CD4-positive, alpha-beta T cell treated with Interleukin-15 for 1 hour (primary cell): ENCODE results near the gene YIF1A.

Experiments
- DNase-seq: peaks from one replicate; pipeline ENCODE4 v3.0.0-alpha.2; 2020

YIF1A gene, protein sequence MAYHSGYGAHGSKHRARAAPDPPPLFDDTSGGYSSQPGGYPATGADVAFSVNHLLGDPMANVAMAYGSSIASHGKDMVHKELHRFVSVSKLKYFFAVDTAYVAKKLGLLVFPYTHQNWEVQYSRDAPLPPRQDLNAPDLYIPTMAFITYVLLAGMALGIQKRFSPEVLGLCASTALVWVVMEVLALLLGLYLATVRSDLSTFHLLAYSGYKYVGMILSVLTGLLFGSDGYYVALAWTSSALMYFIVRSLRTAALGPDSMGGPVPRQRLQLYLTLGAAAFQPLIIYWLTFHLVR

DNA sequence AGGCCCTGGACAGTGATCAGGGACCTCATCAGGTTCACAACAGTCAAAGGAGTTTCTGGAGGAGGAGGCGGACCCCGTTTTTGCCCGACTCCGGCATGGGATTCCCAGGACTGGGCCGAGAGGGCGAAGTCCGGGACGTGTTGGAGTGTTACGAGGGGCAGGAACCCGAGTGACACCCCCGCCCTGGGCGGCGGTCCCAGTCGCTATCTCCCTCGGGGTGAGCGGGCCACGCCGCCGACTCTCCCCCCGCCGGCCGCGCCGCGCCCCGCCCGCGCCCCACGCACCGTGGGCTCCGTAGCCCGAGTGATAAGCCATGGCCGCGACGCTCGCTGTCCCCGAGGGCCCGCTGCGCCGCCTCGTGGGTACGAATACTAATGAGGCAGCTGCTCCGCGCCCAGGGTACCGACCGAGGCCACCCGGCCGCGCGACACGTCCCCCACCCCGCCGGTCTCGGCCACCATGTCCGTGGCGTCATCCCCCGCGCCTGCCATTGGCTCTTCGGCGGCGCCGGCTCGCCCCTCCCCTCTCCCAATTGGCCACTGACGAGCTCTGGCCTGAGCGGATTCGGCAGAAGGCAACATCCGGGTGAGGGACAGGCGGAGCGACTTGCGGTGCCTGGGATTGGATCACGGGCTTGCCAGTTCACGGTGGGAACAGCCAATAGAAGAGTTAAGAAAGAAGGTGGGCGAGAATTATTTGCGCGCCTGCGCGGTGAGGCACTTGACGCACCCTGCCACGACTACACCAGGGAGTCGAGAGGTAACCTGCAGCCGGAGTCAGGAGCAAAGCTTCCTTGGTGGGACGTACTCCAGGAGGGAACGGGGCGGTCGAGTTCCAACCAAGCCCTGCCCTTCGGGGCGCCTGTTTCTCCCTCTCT lies at the start of gene YIF1A:
TSS of gene YIF1A (minus strand) at position 473 of the 877 bp plus-strand sequence. CDS start at position 315, 158 bp downstream.
- DNase-seq = peak; percentile 100

DNA sequence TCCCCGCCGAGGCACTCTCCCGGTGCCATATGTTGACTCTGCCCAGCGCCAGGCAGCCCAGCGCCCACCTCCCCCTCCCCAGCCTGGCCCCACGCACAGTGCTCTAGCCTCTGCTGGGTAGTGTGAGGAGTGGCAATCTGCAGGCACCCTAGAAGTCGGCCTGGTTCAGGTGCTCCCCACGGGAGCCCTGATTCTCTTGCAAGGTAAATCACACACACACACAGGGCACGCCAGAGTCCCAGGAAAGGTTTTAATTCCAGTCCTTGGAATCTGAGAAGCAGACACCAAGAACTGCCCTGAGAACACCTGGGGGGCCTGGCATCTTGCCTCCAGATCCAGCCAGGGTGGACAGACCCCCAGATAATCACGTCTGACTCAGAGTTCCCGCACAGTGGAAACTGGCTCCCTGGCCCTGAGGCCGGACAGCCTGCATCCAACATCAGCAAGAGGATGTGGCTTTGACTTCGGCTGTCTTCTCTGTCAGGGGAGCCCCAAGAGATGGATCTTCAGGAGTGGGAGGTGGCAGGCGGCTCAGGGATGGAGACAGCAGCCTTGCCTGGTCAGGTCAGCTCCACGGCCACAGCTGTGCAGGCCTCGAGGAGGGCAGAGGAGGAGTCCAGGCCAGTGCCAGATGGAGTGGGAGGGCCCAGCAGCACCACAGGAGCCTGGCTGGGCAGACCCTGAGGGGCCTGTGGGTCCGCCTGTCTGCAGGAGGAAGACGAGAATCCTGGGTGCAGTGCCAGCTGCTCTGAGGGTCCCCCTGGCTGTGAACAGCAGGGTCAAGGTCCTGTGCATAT lies 48.4 kb upstream of the YIF1A start:
- no peak for DNase-seq

DNA sequence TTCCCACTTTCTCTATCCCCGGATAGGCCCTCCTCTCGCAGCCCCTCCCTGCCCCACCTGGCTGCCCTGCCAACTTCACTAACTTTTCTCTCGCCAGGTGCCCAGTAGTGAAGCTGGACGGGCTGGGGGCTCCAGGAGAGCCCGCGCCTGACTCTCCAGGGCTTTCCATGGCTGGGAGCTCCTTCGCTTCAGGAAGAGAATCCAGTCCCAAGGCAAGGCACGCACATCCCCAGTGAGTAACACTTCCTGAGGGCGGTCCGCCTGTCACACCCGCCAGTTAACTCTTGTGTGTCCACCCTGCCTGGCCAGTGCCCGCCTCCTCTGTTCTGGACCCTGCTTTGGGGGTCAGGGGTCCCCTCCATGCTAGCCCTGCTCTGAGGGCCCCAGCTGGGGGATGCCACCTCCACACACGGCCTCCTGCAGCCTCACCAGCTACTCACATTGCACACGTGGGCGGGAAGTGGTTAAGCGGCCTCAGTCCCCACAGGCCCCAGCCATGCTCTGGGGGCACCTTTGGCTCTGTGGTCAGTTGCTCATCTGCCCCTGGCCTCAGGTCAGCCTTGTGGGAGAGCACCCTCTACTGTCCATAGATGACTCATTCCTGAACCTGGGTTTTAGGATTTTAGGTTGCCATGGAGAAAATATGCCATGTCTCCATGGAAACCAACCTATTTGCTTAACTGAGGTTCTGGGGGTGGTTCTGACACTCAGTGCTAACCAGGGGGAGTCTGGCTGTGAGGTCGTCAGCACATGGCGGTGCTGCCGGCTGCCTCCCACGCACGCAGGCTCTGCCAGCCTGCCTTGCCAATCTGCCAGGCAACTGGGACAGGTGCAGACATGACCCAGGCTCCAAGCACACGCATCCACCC lies 47.5 kb upstream of the YIF1A start, which contains the start of gene RIN1:
TSS of gene RIN1 (minus strand) at position 201 of the 869 bp plus-strand sequence. CDS start at position 169, 32 bp downstream.
- peak; percentile 73 for DNase-seq

DNA sequence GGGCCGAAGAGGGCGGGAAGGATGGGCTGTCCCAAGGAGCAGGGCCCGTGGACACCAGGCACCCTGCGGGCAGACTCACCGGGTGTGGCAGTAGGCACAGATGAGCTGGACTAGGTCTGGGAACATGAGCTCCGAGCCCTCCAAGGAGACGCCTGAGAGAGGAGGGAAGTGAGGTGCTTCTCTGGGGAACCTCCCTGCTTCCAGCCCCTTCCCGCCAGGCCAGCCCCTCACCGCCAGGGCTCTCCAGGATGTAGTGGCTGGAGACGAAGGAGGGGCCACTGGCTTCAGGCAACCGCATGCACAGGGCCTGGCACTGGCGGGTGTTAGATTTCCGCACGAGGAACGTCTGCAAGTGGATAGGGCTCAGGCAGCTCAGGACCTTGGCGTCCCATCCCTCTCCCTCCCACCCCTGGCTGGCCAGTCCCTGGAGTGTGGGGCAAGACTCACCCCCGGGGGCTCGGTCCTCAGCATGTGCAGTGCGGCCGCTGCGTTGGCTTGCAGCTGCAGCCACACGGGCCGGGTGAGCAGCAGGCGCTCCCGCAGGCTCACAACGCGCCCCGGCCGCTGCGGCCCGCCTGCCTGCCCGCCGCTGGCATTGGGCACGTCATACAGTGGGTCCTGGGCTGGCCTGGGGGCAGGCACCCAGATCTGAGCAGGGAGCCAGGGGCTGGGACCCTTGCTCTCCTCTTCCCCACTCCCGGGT lies 46.7 kb upstream of the YIF1A start:
- no peak for DNase-seq

DNA sequence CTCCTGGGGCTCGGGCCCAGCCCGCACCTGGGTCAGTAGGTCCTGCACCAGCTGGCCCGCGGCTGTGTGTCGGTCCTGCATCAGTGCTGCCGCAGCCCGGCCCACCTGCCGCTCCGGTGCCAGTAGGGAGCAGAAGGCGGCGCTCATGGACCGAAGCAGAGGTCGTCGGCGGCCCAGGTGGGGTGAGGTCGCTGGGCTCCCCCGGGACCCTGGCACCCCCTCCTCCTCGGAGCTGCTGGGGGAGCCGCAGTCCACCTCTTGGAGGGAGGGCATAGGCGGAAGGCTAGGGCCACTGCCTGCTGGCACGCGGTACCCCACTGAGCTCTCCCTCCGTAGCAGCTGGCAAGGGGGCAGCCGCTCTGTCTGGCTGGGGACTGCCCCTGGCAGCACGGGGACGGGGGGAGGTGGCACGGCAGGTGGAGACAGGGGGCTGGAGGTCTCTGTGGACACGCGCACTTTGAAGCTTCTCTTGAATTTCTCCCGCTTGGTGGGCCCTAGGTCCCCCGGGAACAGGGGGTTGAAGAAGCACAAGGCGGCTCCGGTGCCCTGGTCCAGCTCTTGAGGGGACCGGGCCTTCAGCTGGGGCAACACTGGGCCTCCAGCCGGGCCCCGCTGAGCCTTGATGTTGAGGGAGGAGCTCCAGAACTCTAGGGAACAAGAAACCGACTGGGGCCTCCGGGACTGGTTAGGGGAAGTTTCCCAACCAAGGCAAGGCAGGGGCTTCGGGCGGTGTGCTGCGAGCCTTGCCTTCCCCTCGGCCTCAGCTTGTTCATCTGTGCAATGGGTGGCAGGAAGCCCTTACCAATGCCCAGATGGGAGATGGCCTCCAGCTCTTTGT lies 45.9 kb upstream of the YIF1A start:
- no peak for DNase-seq

DNA sequence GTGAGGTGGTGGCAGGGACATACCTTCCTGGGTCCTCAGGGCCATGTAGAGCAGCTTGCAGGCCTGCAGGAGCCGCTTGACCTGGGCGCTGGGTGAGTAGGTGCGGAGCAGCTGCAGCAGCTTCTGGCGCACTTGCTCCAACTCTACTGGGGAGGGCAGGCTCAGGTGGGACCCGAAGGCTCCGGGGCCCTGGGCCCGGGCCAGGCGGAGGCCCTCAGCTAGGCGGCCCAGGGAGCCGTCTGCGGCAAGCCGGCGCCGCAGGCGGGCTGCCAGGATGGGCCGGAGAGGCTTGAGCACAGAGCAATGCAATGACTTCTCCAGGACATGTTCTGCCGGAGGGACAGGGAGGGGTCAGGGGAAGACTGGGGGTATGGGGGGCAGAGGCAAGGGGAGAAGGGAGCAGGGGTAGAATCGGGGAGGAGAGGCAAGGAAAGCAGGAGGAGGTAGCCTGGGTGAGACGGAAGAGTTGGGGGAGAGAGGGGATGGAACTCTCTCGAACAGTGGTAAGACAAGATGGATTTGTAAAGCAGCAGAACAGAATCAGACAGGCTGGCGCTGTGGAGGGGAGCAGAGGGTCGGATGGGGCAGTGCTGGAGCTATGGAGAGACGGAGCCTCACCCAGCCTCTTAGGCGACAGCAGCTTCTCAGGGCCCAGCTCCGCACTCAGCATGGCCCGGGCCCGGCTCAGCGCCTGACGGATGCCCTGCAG lies 45.1 kb upstream of the YIF1A start:
- no peak for DNase-seq

DNA sequence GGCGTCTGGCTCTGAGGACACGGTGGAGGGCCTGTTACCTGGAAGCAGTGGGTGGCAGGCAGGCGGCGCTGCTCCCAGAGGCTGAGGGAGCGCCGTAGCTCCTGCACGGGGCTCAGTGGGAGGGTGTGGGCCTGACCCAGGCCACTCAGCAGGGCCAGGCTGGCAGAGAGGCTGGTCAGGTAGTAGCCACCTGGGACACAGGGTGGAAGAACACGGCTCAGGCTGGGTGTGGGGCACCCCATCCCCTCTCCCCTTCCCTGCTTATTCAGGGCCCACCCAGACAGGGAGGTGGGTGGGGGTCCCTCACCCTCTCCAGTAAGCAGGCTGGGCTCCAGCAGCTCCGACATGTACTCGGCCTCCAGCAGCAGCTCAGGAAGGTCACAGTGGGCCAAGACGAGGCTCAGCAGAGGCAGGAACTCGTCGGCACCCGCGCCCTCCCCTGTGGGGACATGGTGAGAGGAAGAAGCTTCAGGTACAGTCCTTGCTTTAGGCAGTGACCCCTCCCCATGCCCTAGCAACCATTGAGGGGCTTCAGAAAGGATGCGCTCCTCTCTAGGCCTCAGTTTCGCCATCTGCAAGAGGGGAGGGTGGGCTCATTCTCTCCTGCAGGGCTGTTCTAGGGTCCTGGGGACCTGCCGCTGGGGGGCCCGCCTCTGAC lies 44.4 kb upstream of the YIF1A start:
- no peak for DNase-seq

DNA sequence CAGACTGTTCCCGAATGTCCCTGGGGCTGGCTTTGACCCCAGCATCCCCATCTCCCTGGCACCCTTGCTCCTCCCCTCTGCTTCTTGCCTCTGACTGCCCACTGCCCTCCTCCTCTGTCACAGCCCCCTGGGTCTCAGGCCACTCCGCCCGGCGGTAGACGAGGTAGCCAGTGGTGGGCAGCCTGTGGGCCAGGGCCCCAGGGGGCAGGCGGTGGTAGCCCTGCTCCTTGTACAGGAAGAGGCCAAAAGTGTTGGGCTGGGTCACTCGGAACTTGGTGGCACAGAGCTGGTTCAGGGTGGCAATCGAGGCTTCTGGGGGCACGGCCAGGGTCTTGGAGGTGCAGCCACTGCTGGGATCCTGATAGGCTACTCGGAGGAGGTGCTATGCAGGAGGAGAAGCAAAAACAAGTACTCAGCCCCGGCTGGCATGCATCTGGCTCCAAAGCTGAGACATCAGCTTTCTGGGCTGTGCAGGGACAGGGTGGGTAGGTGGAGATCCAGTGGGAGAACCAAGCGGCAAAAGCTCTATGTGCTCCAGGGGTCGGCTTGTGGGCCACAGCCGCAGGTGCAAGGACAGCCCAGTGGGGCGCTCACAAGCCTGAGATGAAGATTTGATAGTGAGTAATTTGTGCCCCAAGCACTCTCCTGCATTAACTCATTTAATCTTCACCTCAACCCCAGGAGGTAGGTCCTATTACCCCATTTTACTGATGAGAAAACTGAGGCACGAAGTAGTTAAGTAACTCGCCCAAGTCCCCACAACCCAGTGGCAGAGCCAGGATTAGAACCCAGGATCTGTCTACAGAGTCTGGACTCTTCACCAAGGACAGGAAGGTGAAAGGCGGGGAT lies 43.7 kb upstream of the YIF1A start:
- DNase-seq = no peak

DNA sequence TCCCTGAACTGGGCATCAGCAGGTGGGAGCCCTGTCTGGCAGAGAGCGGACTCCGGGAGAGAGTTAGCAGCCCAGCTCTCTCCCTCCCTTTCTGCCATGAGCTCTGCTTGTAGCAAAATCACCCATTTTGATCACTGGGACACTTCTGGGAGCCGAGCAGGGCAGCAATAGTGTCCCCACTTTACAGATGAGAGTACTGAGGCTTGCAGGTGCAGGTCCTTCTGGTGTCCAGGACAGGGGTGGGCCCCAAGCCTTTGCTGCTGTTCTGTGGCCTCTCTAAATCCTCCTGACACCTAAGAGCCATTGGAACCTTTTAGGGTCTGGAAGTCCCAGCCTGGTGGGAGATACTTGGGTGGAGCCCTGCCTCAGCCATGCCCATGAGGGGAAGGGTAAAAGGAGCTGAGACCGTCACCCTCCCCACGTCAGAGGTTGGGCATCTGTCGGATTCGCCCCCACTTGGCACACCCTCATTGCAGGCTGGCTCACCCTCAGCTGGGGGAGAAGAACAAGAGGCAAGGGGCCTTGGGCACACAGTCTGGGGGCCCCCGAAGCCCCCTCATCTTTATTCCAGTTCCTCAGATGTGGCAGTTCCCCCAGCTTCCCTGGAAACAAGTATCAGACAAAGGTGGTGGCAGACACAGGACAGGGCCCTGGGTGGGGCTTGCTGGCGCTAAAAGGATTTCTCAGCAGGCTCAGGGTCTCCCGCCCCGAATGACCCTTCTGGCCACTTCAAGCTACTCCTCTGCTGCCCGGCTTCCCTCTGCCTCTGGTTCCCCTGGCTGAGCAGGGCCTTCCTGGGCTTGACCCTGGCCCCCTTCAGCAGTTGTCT lies 42.8 kb upstream of the YIF1A start:
- no peak for DNase-seq

DNA sequence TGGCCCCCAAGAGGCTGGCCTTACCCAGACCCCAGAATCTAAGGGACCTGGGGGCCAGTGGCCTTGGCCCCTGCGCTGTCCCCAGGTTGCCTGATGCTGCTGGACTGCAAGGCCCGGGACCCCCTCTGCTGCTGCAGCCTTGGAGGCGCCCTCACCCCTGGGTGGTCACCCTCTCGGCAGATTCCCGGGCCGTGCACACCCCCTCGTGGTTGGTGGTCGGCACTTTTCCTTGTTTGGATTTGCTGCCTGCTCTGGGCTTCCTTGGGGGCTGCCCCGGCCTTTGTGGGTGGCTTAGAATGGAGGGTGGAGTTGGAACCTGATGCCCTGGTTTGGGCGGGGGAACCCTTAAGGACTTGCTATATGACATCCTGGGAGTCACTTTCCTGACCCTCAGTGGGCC lies 42.0 kb upstream of the YIF1A start:
- DNase-seq = no peak

DNA sequence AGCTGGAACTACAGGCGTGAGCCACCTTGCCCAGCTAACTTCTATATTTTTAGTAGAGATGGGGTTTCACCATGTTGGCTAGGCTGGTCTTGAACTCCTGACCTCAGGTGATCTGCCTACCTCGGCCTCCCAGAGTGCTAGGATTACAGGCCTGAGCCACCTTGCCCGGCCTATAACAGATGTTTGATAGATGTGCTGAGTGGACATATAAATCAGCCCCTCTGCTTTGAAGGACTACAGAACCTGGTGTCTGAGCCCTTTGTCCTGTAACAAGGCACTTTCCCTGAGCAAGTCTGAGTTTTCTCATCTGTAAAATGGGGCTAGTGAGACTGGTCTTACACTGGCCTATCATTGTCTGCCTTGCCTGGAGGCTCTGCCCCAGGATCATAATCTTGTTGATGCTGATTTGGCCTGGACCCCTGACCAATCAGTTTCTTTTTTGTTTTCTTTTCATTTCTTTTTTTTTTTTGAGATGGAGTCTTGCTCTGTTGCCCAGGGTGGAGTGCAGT lies 40.3 kb upstream of the YIF1A start:
- no peak for DNase-seq

DNA sequence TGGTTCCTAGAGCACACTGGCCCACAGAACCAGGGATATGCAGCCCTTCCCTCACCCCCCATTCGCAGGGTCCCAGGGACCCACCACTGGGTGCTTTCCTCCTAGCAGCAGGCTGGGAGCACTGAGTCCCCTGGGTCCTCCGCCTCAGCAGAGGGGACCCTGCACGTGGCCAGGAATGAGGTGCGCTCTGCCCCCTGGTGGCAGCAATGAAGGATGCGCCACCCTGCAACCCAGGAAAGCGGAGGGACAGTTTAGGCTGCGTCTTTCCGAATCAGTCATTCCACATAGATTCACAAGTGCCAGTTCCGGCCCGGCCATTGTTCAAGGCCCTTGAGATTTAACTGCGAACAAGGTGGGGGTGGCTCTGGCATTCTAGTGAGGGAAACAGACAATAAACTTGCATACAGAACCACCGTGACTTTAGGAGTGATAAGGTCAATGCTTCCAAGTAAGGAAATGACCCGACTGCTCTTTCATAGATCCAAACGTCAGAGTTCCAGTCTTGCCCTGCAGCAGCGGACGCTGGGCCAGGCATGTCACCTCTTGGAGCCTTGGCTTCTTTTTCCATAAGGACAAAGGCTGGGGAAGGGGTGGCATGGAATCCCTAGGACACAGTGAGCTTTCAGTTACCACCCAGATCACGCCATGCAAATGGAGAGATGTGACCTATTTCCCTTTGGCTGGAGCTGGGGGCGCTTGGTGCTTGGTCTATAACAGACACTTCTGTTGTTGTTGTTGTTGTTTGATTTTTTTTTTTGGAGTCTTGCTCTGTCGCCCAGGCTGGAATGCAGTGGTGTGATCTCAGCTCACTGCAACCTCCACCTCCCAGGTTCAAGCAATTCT lies 39.6 kb upstream of the YIF1A start:
- peak; percentile 83 for DNase-seq

DNA sequence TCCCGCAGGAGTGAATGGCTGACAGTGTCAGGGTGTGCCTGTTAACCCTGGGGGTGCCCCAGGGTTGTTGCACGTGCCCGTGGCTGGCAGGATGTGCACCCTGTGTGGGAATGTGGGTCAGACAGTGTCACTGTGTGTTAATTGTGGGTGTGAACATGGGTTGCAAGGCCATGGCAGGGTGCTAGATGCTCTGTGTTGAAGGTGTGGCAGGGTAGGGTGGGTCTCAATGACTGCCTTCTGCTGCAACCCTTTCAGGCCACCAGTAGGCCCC lies 39.0 kb upstream of the YIF1A start:
- DNase-seq = peak; percentile 59

DNA sequence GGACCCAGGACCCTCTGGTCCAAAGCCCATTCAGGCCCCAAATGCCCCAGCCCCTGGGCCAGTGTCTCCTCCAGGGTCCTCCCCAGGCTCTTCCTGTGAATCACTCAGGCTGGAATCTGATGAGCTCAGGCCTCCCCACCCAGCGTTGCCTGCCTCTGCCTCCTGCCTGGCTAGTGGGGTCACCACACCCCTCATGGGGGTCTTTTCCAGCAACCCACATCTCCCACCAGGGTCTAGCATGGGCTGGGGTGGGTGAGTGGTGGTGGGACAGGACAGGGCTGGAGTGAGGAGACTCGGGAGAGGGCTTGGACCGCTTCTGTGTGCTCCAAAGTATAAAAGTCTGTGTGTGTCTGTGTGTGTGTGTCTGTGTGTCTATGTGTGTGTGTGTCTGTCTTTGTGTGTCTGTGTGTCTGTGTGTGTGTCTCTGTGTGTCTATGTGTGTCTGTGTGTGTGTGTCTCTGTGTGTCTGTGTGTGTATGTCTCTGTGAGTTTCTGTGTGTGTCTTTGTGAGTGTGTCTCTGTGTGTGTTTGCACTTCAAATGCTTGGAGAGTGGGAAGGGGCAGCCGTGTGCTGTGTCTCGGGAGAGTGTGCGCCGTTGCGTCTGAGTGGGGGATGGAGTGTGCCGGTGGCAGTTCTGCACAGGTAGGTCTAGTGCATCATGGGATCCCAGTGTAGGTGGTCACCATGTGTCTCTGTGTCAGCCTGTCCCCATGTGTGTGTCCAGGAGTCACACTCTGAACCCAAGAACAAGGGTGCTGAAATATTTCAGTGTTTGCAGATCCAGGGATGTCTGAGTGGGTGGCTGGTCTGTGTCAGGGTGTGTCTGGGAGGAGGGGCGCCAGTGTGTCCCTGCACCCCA lies 38.5 kb upstream of the YIF1A start:
- DNase-seq = no peak
